ENCODE measurements around the gene MUCL1. TPM values are rescaled to one million over a fixed set of nuclear protein-coding genes. Genes with fewer than 3 reads are reported as not detected.

The MUCL1 gene
- total and polyA plus RNA-seq, 2 donors (not counting 1 experiment from before 2014, with no cell fraction given): not detected

DNA sequence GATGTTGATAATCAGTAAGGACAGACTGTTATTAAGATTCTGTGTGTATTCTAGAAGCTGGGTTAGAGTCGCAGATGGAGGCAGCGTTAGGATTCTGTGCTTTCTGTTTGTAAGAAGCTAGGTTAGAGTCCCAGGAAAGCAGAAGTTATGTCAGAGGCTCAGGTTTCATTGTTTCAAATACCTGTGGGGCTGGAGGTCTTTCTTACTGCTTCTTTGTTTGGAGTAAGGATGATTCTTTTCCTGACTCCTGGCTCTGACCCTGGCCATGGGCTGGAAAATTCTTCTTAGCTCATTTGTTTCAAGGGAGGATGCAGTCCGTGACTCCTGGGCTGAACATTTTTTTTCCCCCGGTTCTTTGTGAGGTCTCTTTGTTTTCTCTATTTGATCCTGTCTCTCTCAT lies 5.2 kb downstream of the MUCL1 start:
- no peaks in the 10 kb centered on the region for H3K9me3 ChIP-seq (ENCODE audit: control insufficient read depth, insufficient read depth, low read depth, low read length)
- TF ChIP-seq, protein P1, sequence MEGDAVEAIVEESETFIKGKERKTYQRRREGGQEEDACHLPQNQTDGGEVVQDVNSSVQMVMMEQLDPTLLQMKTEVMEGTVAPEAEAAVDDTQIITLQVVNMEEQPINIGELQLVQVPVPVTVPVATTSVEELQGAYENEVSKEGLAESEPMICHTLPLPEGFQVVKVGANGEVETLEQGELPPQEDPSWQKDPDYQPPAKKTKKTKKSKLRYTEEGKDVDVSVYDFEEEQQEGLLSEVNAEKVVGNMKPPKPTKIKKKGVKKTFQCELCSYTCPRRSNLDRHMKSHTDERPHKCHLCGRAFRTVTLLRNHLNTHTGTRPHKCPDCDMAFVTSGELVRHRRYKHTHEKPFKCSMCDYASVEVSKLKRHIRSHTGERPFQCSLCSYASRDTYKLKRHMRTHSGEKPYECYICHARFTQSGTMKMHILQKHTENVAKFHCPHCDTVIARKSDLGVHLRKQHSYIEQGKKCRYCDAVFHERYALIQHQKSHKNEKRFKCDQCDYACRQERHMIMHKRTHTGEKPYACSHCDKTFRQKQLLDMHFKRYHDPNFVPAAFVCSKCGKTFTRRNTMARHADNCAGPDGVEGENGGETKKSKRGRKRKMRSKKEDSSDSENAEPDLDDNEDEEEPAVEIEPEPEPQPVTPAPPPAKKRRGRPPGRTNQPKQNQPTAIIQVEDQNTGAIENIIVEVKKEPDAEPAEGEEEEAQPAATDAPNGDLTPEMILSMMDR (conservative IDR thresholded peaks at IDR 0.05 in 1 of 2, IDR thresholded peaks at IDR 0.05 in 1 of 2; ENCODE audit: low read depth in 1 of 2, low read length in 2 of 2): no peak
- TF ChIP-seq EZH2 (IDR thresholded peaks at IDR 0.05; ENCODE audit: low read length, missing control alignments): no peak

DNA sequence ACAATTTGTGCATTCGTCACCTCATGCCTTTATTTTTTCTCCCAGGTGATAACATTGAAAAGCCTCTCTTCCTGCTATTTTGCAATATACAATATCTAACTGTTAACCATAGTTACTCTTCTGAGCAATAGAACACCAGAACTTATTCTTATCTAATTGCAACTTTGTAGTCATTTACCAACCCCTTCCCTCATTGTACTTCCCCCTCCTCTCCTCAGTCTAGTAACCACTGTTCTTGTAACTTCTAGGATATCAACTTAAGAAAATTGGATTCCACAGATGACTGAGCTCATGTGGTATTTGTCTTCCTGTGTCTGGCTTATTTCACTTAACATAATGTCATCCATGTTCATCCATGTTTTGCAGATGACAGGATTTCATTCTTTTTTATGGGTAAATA lies 7.6 kb downstream of the MUCL1 start:
- Histone ChIP-seq H3K9ac (ENCODE audit: insufficient read depth, low read length) (no peak overlapping the region), H3K4me1 (ENCODE audit: control insufficient read depth, extremely low read depth, insufficient read depth, low read length) (no peaks in the 10 kb centered on the region), H3K4me3 (replicated peaks in 1 of 4; ENCODE audit: control extremely low read depth in 1 of 4, insufficient read depth in 1 of 4, low read depth in 3 of 4, low read length in 4 of 4) (no peak overlapping the region), H3K9me3 (ENCODE audit: control insufficient read depth, insufficient read depth, low read depth, low read length) (no peaks in the 10 kb centered on the region), H3K27me3 (ENCODE audit: control insufficient read depth, insufficient read depth, low read length) (no peaks in the 10 kb centered on the region), H3K4me2 (ENCODE audit: extremely low read depth, insufficient read depth, low read length) (no peak overlapping the region), H3K27ac (ENCODE audit: insufficient read depth, low read length) (no peak overlapping the region), H2AFZ (ENCODE audit: low read length) (no peak overlapping the region), H3K36me3 (ENCODE audit: control insufficient read depth, insufficient read depth, low read length) (no peaks in the 10 kb centered on the region), H4K20me1 (ENCODE audit: control insufficient read depth, extremely low read depth, insufficient read depth, low read length) (no peaks in the 10 kb centered on the region), H3K79me2 (ENCODE audit: control insufficient read depth, insufficient read depth, low read length) (no peaks in the 10 kb centered on the region)
- no peak for TF ChIP-seq EZH2 (IDR thresholded peaks at IDR 0.05; ENCODE audit: low read length, missing control alignments)
- TF ChIP-seq, protein P1 (conservative IDR thresholded peaks at IDR 0.05 in 1 of 2, IDR thresholded peaks at IDR 0.05 in 1 of 2; ENCODE audit: low read depth in 1 of 2, low read length in 2 of 2): no peak
- DNase-seq (ENCODE audit: low read depth in 2 of 2): no peak

More for the DNA sequence above, 5.2 kb downstream of the MUCL1 start:
- Histone ChIP-seq H3K4me2 (ENCODE audit: extremely low read depth, insufficient read depth, low read length) (no peak overlapping the region), H4K20me1 (ENCODE audit: control insufficient read depth, extremely low read depth, insufficient read depth, low read length) (no peaks in the 10 kb centered on the region), H3K4me3 (replicated peaks in 1 of 4; ENCODE audit: control extremely low read depth in 1 of 4, insufficient read depth in 1 of 4, low read depth in 3 of 4, low read length in 4 of 4) (no peak overlapping the region), H3K36me3 (ENCODE audit: control insufficient read depth, insufficient read depth, low read length) (no peaks in the 10 kb centered on the region), H3K9ac (ENCODE audit: insufficient read depth, low read length) (no peak overlapping the region), H3K27me3 (ENCODE audit: control insufficient read depth, insufficient read depth, low read length) (no peaks in the 10 kb centered on the region), H3K79me2 (ENCODE audit: control insufficient read depth, insufficient read depth, low read length) (no peaks in the 10 kb centered on the region), H3K4me1 (ENCODE audit: control insufficient read depth, extremely low read depth, insufficient read depth, low read length) (no peaks in the 10 kb centered on the region), H2AFZ (ENCODE audit: low read length) (no peak overlapping the region), H3K27ac (ENCODE audit: insufficient read depth, low read length) (no peak overlapping the region)
- DNase-seq (ENCODE audit: low read depth in 2 of 2): no peak

DNA sequence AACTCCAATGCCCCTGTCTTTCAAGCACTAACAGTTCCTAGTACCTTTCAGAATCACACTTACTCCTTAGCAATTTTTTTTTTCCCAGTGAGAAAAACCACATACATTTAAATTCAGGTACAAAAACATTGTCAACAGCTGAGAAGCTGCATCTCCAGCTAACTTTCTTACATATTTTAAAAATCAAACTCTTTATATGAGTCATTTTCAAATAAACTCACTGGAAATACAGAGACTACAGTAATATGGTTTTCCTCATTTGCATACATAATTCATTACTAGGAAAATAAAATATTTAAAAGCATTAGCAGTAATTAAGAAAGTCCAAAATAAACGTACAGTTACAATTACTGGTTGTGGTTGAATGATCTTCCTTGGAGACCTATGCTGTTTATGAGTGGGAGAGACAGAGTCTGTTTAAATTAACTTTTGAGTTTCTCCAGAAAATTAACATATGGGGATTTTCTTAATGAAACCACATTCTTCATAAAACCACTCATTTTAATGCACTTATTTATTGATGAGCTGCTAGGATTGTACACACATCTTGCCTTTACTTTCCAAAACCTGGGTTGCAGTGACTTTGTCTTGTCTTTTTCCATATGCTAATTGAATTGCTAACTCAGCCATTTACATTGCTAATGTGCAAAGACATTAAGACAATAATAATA lies 9.8 kb downstream of the MUCL1 start:
- no peak overlapping the region for H2AFZ ChIP-seq (ENCODE audit: low read length)
- no peak overlapping the region for H3K4me2 ChIP-seq (ENCODE audit: extremely low read depth, insufficient read depth, low read length)
- no peaks in the 10 kb centered on the region for H4K20me1 ChIP-seq (ENCODE audit: control insufficient read depth, extremely low read depth, insufficient read depth, low read length)
- no peaks in the 10 kb centered on the region for H3K36me3 ChIP-seq (ENCODE audit: control insufficient read depth, insufficient read depth, low read length)
- H3K27ac ChIP-seq (ENCODE audit: insufficient read depth, low read length): no peak overlapping the region
- no peaks in the 10 kb centered on the region for H3K9me3 ChIP-seq (ENCODE audit: control insufficient read depth, insufficient read depth, low read depth, low read length)
- no peaks in the 10 kb centered on the region for H3K27me3 ChIP-seq (ENCODE audit: control insufficient read depth, insufficient read depth, low read length)
- no peaks in the 10 kb centered on the region for H3K4me1 ChIP-seq (ENCODE audit: control insufficient read depth, extremely low read depth, insufficient read depth, low read length)
- H3K9ac ChIP-seq (ENCODE audit: insufficient read depth, low read length): no peak overlapping the region
- TF ChIP-seq, protein P1 (conservative IDR thresholded peaks at IDR 0.05 in 1 of 2, IDR thresholded peaks at IDR 0.05 in 1 of 2; ENCODE audit: low read depth in 1 of 2, low read length in 2 of 2): no peak
- TF ChIP-seq EZH2 (IDR thresholded peaks at IDR 0.05; ENCODE audit: low read length, missing control alignments): no peak
- no peaks in the 10 kb centered on the region for H3K79me2 ChIP-seq (ENCODE audit: control insufficient read depth, insufficient read depth, low read length)
- DNase-seq (ENCODE audit: low read depth in 2 of 2): no peak
- H3K4me3 ChIP-seq (replicated peaks in 1 of 4; ENCODE audit: control extremely low read depth in 1 of 4, insufficient read depth in 1 of 4, low read depth in 3 of 4, low read length in 4 of 4): no peak overlapping the region
